ENCODE results near the gene MPHOSPH9.
"Not testable (repeated sequence)": the region's sequence is repeated elsewhere in the genome, so short reads cannot be mapped to it uniquely, and the experiment has no call there.

The MPHOSPH9 gene

GRCh38 chr12:123260081-123260480, 27.1 kb upstream of the MPHOSPH9 start:
- no peak for DNase-seq

GRCh38 chr12:123258593-123258992, 25.7 kb upstream of the MPHOSPH9 start:
- DNase-seq, result no peak

- no peak for DNase-seq
Measured at GRCh38 chr12:123254853-123255446, 22.0 kb upstream of the MPHOSPH9 start.

GRCh38 chr12:123253641-123254459, 20.9 kb upstream of the MPHOSPH9 start:
- no peak for DNase-seq

- not testable (repeated sequence) for DNase-seq
Measured at GRCh38 chr12:123252365-123252764, 19.4 kb upstream of the MPHOSPH9 start.

- DNase-seq, result no peak
Measured at GRCh38 chr12:123251403-123252076, 18.6 kb upstream of the MPHOSPH9 start.

- no peak for DNase-seq
Measured at GRCh38 chr12:123250471-123251383, 17.8 kb upstream of the MPHOSPH9 start.

GRCh38 chr12:123248996-123249741, 16.2 kb upstream of the MPHOSPH9 start:
- not testable (repeated sequence) for DNase-seq

GRCh38 chr12:123248129-123248528, 15.2 kb upstream of the MPHOSPH9 start:
- DNase-seq, result not testable (repeated sequence)

GRCh38 chr12:123245678-123246077, 12.7 kb upstream of the MPHOSPH9 start:
- no peak for DNase-seq

GRCh38 chr12:123243671-123244262, 10.8 kb upstream of the MPHOSPH9 start:
- DNase-seq, result no peak

GRCh38 chr12:123242116-123242904, 9.4 kb upstream of the MPHOSPH9 start:
- peak; percentile 39 for DNase-seq

GRCh38 chr12:123238961-123239360, 6.0 kb upstream of the MPHOSPH9 start:
- DNase-seq, result no peak

- DNase-seq, result no peak
Measured at GRCh38 chr12:123238330-123238682, 5.4 kb upstream of the MPHOSPH9 start.

- peak; percentile 67 for DNase-seq
Measured at GRCh38 chr12:123237646-123238329, 4.8 kb upstream of the MPHOSPH9 start.

GRCh38 chr12:123233505-123234308, 766 bp upstream of the MPHOSPH9 start:
- no peak for DNase-seq

- DNase-seq, result no peak
Measured at GRCh38 chr12:123232472-123232806, 502 bp downstream of the MPHOSPH9 start.

- no peak for DNase-seq
Measured at GRCh38 chr12:123231931-123232330, 1.0 kb downstream of the MPHOSPH9 start.

GRCh38 chr12:123229051-123229450, 3.9 kb downstream of the MPHOSPH9 start:
- DNase-seq, result no peak
